Stimulated activated CD4-positive, alpha-beta T cell treated with anti-CD3 and anti-CD28 coated beads, Interleukin-2, amount 100 ng/mL, for 24 hours (primary cell): ENCODE measurements around the gene CCDC9B.

Source experiments
- DNase-seq, 2 donors: peaks; one replicate each; pipeline ENCODE4 v3.0.0-alpha.2; 2020

CCDC9B gene

GRCh38 chr15:40340740-40341400, at the start of gene CCDC9B:
Gene CCDC9B (minus strand): TSS chr15:40340939. CDS start chr15:40340819, 120 bp downstream.
- DNase-seq: no peak

- no peak for DNase-seq
Observed at GRCh38 chr15:40389824-40390595, 49.3 kb upstream of the CCDC9B start.

- no peak for DNase-seq
Observed at GRCh38 chr15:40388941-40389823, 48.4 kb upstream of the CCDC9B start.

GRCh38 chr15:40386480-40386879, 45.7 kb upstream of the CCDC9B start:
- DNase-seq: no peak

GRCh38 chr15:40382580-40383456, 42.1 kb upstream of the CCDC9B start, which contains the start of gene KNSTRN:
Gene KNSTRN (plus strand): TSS chr15:40382721. CDS start chr15:40382836, 115 bp downstream.
- peak; percentile 95 for DNase-seq

GRCh38 chr15:40381818-40382529, 41.2 kb upstream of the CCDC9B start:
- DNase-seq: no peak

GRCh38 chr15:40380636-40381035, 39.9 kb upstream of the CCDC9B start:
- no peak for DNase-seq

DNA sequence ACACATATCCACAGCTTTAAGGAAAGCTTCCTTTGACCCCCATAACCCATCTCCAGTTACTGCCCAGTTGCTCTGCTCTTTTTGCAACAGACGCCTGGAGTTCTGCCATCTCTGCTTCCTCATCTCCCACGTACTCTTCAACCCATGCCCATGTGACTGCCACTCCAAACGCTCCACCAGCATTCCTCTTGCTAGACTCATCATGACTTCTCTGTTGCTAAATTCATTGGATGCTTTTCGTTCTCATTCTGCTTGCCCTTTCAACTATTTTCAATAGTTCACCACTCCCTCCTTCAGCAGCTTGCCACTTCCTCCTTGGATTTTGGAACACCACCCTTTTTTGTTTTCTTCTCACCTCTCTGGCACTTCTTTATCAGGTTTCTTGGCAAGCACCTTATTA, 39.1 kb upstream of the CCDC9B start:
- DNase-seq: no peak

DNA sequence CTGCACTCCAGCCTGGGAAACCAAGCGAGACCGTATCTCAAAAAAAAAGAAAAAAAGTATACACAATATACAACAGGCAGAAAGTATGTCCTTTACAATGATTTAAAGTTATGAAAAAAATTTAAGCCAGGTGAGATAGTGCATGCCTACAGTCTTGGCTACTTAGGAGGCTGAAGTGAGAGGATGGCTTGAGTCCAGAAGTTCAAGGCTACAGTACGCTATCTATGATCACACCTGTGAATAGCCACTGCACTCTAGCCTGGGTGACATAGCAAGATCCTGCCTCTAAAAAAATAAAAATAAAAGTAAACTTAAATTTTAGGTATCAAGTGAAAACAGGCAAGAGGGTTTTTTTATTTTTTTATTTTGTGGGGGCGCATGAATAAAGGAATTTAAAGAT, 38.6 kb upstream of the CCDC9B start:
- DNase-seq: no peak

GRCh38 chr15:40377606-40378005, 36.9 kb upstream of the CCDC9B start:
- DNase-seq: no peak

- no peak for DNase-seq
Observed at GRCh38 chr15:40372981-40373380, 32.2 kb upstream of the CCDC9B start.

GRCh38 chr15:40369971-40370370, 29.2 kb upstream of the CCDC9B start:
- DNase-seq: no peak

DNA sequence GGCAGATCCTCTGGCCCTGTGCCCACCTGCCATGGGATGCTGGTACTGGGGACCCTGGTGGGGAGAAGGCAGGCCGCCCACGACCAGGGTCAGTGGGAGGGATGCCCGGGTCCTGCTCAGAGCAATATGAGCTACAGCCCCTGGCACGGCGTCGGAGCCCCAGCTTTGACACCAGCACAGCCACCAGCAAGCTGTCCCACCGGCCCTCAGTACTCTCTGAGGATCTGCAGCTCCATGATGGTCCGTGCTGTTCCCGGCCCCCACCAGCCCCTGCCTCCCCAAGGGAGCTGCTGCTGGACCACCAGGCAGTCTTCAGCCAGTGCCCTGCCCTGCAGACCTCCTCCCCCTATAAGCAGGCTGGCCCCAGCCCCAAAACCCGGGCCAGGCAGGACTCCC, 28.7 kb upstream of the CCDC9B start:
- no peak for DNase-seq

- no peak for DNase-seq
Observed at GRCh38 chr15:40368719-40369473, 28.2 kb upstream of the CCDC9B start.

- peak; percentile 83 to 88 for DNase-seq
Observed at GRCh38 chr15:40367686-40368611, 27.2 kb upstream of the CCDC9B start.

DNA sequence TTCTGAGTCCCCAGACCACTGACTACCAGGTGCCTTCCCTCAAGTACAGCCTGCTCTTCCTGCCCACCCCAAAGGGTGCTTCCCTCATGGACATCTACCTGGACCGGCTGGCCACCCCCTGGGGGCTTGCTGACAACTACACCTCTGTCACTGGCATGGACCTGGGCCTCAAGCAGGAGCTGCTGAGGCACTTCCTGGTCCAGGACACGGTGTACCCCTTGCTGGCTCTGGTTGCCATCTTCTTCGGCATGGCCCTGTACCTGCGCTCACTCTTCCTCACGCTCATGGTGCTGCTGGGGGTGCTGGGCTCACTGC, 26.6 kb upstream of the CCDC9B start:
- no peak for DNase-seq

- DNase-seq: no peak
Observed at GRCh38 chr15:40366457-40367370, 26.0 kb upstream of the CCDC9B start.

GRCh38 chr15:40365624-40366456, 25.1 kb upstream of the CCDC9B start:
- DNase-seq: no peak
